DOHH2 (cell line): ENCODE measurements around the gene CA7.

Source experiments
- CTCF ChIP-seq: fragments of 200-600 bp; sonication (generic); IDR thresholded peaks from one replicate; pipeline ENCODE4 v1.5.1; 2014; ENCODE audit warnings: antibody characterized with exemption, mild to moderate bottlenecking, low read depth, low read length; ENCODE audit not compliant: poor library complexity, severe bottlenecking
- EZH2phosphoT487 ChIP-seq: fragments of 200-600 bp; sonication (generic); IDR thresholded peaks from 2 replicates; pipeline ENCODE4 v1.6.1; 2017; ENCODE audit warnings: borderline replicate concordance, mild to moderate bottlenecking, antibody characterized with exemption, low read length, moderate library complexity, mixed read lengths

GRCh38 chr16:66881014-66881417 is 36.8 kb downstream of the CA7 start:
- no peak for TF ChIP-seq CTCF
- no peak for TF ChIP-seq EZH2phosphoT487
